Left ventricle myocardium inferior (tissue), 1 donor: Measurements from ENCODE around the gene EML6. TPM values are rescaled to one million over a fixed set of nuclear protein-coding genes. Genes with fewer than 3 reads are reported as not detected.

Source experiments
- DNase-seq: peaks from one replicate; pipeline ENCODE4 v3.0.0-alpha.2; 2020
- H3K27ac ChIP-seq: fragments of 200-600 bp; replicated peaks from 2 replicates; pipeline ENCODE4 v1.8.0; 2021
- H3K27me3 ChIP-seq: fragments of 200-600 bp; 2 replicates; pipeline ENCODE4 v1.8.0; 2021; ENCODE audit warnings: low read depth
- H3K36me3 ChIP-seq: fragments of 200-600 bp; 2 replicates; pipeline ENCODE4 v1.8.0; 2021
- H3K4me1 ChIP-seq: fragments of 200-600 bp; 2 replicates; pipeline ENCODE4 v1.8.0; 2021
- H3K4me3 ChIP-seq: fragments of 200-600 bp; 2 replicates; pipeline ENCODE4 v1.8.0; 2021; ENCODE audit warnings: mild to moderate bottlenecking, moderate library complexity
- H3K9me3 ChIP-seq: fragments of 200-600 bp; replicated peaks from 2 replicates; pipeline ENCODE4 v1.8.0; 2021
- intact Hi-C: fragments of 100-400 bp; cut with micrococcal nuclease; formaldehyde crosslinking; loops from one replicate; pipeline ENCODE4 v1.11.0; 2022
- total RNA-seq: library from RNA; stranded (reverse); fragmentation: NEBNext Ultra II Directional; extraction: Animal tissue kit (Norgen Biotek cat#: 25700); gene quantifications from one replicate; pipeline ENCODE4 v1.2.1, GENCODE V29; 2021
- TF ChIP-seq, protein P1 (sequence below): fragments of 200-600 bp; IDR thresholded peaks from 2 replicates; pipeline ENCODE4 v1.8.0; 2021; ENCODE audit warnings: antibody characterized with exemption, mild to moderate bottlenecking, borderline replicate concordance
- donor health status: DM: no; HTN: yes; CAD: no; lungs with severe emphysema.

The EML6 gene
- total RNA-seq, 1 donor from 2014 or later, result 0.77 TPM

GRCh38 chr2:54738281-54738680, 14.8 kb downstream of the EML6 start:
- TF ChIP-seq, protein P1, sequence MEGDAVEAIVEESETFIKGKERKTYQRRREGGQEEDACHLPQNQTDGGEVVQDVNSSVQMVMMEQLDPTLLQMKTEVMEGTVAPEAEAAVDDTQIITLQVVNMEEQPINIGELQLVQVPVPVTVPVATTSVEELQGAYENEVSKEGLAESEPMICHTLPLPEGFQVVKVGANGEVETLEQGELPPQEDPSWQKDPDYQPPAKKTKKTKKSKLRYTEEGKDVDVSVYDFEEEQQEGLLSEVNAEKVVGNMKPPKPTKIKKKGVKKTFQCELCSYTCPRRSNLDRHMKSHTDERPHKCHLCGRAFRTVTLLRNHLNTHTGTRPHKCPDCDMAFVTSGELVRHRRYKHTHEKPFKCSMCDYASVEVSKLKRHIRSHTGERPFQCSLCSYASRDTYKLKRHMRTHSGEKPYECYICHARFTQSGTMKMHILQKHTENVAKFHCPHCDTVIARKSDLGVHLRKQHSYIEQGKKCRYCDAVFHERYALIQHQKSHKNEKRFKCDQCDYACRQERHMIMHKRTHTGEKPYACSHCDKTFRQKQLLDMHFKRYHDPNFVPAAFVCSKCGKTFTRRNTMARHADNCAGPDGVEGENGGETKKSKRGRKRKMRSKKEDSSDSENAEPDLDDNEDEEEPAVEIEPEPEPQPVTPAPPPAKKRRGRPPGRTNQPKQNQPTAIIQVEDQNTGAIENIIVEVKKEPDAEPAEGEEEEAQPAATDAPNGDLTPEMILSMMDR, result no peak
- H3K4me3 ChIP-seq, result no peak overlapping the region
- H3K27ac ChIP-seq, result no peak overlapping the region
- H3K9me3 ChIP-seq, result no peaks in the 10 kb centered on the region
- intact Hi-C loops, result no loop called here
- H3K4me1 ChIP-seq, result no peaks in the 10 kb centered on the region
- peaks cover 31% of the 10 kb centered on the region for H3K27me3 ChIP-seq
- H3K36me3 ChIP-seq, result no peaks in the 10 kb centered on the region
- no peak for DNase-seq

DNA sequence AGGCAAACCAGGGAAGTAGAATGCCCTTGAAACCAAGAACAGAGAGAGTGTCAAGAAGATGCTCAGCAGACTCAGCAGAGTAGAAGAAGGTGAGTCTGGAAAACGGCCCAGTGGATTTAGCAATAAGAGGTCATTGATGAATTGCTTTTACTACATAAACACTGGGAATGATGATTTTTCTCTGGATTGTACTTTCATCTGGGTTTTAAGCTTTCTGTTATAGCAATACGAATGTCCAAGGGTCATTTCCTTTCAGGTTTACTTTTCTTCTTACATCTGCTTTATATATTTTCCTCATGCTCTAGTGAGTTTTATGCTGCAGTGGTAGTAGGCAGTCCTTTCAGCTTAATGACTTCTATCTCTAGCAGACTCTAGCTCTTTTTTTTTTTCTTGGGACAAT, 16.9 kb downstream of the EML6 start:
- H3K27me3 ChIP-seq, result peaks cover 21% of the 10 kb centered on the region
- H3K9me3 ChIP-seq, result no peaks in the 10 kb centered on the region
- no peak overlapping the region for H3K4me3 ChIP-seq
- no peak overlapping the region for H3K27ac ChIP-seq
- TF ChIP-seq, protein P1, result no peak
- intact Hi-C loops, result no loop called here
- no peak for DNase-seq
- H3K36me3 ChIP-seq, result no peaks in the 10 kb centered on the region
- H3K4me1 ChIP-seq, result no peaks in the 10 kb centered on the region

GRCh38 chr2:54741250-54741649, 17.8 kb downstream of the EML6 start:
- intact Hi-C loops, result no loop called here
- Histone ChIP-seq H3K4me1 (no peaks in the 10 kb centered on the region), H3K36me3 (no peaks in the 10 kb centered on the region), H3K27me3 (peaks cover 21% of the 10 kb centered on the region), H3K4me3 (no peak overlapping the region), H3K9me3 (no peaks in the 10 kb centered on the region), H3K27ac (no peak overlapping the region)
- no peak for DNase-seq
- TF ChIP-seq, protein P1, result no peak

DNA sequence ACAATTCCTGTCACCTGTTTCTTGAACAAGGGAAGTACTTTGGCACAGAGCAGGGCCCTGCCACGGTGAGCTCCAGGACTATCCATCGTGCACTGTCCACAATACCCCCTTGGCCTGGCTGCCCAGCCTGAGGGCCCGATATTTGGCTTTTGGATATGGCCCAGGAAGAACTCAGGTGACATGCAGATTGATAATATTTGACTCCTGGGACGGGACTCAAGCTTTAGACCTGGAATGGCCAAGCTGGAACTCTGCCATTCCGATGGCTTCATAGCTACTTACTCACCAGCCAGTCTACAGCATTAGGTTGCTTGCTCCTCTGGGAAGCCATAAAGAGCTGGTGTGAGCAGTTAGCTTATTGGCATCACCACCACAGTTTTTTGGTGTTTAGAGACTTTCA, 26.6 kb downstream of the EML6 start:
- no peaks in the 10 kb centered on the region for H3K4me1 ChIP-seq
- TF ChIP-seq, protein P1, result no peak
- no peak overlapping the region for H3K27ac ChIP-seq
- no peak for DNase-seq
- peaks cover 8% of the 10 kb centered on the region for H3K9me3 ChIP-seq
- intact Hi-C loops, result loop anchor here (10.0 kb wide), 1 partner anchor 435 kb away; no protein-coding TSS in a partner anchor
- no peak overlapping the region for H3K4me3 ChIP-seq
- H3K36me3 ChIP-seq, result no peaks in the 10 kb centered on the region
- no peaks in the 10 kb centered on the region for H3K27me3 ChIP-seq

- DNase-seq, result no peak
- peaks cover 8% of the 10 kb centered on the region for H3K9me3 ChIP-seq
- intact Hi-C loops, result loop anchor here (10.0 kb wide), 1 partner anchor 432 kb away; no protein-coding TSS in a partner anchor
- H3K4me3 ChIP-seq, result no peak overlapping the region
- TF ChIP-seq, protein P1, result no peak
- H3K36me3 ChIP-seq, result no peaks in the 10 kb centered on the region
- H3K27ac ChIP-seq, result no peak overlapping the region
- no peaks in the 10 kb centered on the region for H3K4me1 ChIP-seq
- no peaks in the 10 kb centered on the region for H3K27me3 ChIP-seq
Measured at GRCh38 chr2:54752439-54752838, 29.0 kb downstream of the EML6 start.
